K562 (cell line): Measurements from ENCODE around the gene HSF4.

ENCODE experiments used
- CTCF ChIP-seq, 3 experiments: IDR thresholded peaks in 2 of 3; conservative IDR thresholded peaks in 1 of 3; 2 replicates each; pipeline ENCODE4 v1.5.1; 2011 to 2012; ENCODE audit warnings: low read length in 3 of 3, mild to moderate bottlenecking in 3 of 3, control low read depth in 2 of 3, improper control_type of control experiment in 1 of 3, inconsistent platforms in 1 of 3, low read depth in 1 of 3, mixed read lengths in 1 of 3, moderate library complexity in 1 of 3; ENCODE audit not compliant: insufficient read depth in 2 of 3
- FIP1L1 ChIP-seq: fragments of 200-400 bp; formaldehyde crosslinking; IDR thresholded peaks from 2 replicates; pipeline ENCODE4 v1.6.1; 2018; ENCODE audit warnings: mild to moderate bottlenecking, low read depth, low read length; ENCODE audit not compliant: poor library complexity, severe bottlenecking
- POLR2A ChIP-seq: fragments of 450-650 bp; conservative IDR thresholded peaks from 2 replicates; pipeline ENCODE4 v1.6.1; 2016
- POLR2AphosphoS5 ChIP-seq: IDR thresholded peaks from 2 replicates; pipeline ENCODE4 v1.6.1; 2011; ENCODE audit warnings: mild to moderate bottlenecking, low read depth, low read length, moderate library complexity; ENCODE audit not compliant: control insufficient read depth, insufficient read depth
- RAD21 ChIP-seq, 2 experiments: fragments of 250-450 bp in 1 of 2; fragments of 450-650 bp in 1 of 2; sonication (Bioruptor Pico) in 1 of 2; formaldehyde crosslinking in 1 of 2; IDR thresholded peaks in 1 of 2; conservative IDR thresholded peaks in 1 of 2; 2 replicates each; pipeline versions ENCODE4 v1.4.0 to v1.8.0; 2020 to 2022; ENCODE audit warnings: mild to moderate bottlenecking in 2 of 2, moderate library complexity in 1 of 2
- REST ChIP-seq, 2 experiments: fragments of 450-650 bp; formaldehyde crosslinking in 1 of 2; IDR thresholded peaks; 2 replicates each; pipeline versions ENCODE4 v1.4.0 to v1.6.1; 2014 to 2020; ENCODE audit warnings: mild to moderate bottlenecking in 2 of 2, borderline replicate concordance in 1 of 2, low read depth in 1 of 2
- RNF2 ChIP-seq: sonication (generic); IDR thresholded peaks from 2 replicates; pipeline ENCODE4 v1.6.1; 2016
- SIN3A ChIP-seq, 2 experiments: fragments of 150-350 bp in 1 of 2; IDR thresholded peaks; 2 replicates each; pipeline ENCODE4 v1.6.1; 2011 to 2016; ENCODE audit warnings: borderline replicate concordance in 2 of 2, low read depth in 2 of 2, low read length in 2 of 2, mild to moderate bottlenecking in 2 of 2, moderate library complexity in 2 of 2; ENCODE audit not compliant: control insufficient read depth in 1 of 2
- UBTF ChIP-seq, 2 experiments: IDR thresholded peaks; 2 replicates each; pipeline ENCODE4 v1.6.1; 2012; ENCODE audit warnings: improper control_type of control experiment in 2 of 2, low read depth in 2 of 2, low read length in 2 of 2, borderline replicate concordance in 1 of 2
- ZNF175 ChIP-seq: fragments of 200-800 bp; sonication (Bioruptor generic); IDR thresholded peaks from 2 replicates; pipeline ENCODE4 v1.6.1; 2016; ENCODE audit warnings: low read depth, mild to moderate bottlenecking, missing genetic modification characterization, missing compliant biosample characterization

- TF ChIP-seq UBTF (IDR thresholded peaks at IDR 0.05; ENCODE audit: borderline replicate concordance in 1 of 2, low read depth in 2 of 2, low read length in 2 of 2) (no peak), RAD21 (CRISPR knock-in tag; conservative IDR thresholded peaks at IDR 0.05 in 1 of 2, IDR thresholded peaks at IDR 0.05 in 1 of 2) (no peak), REST (IDR thresholded peaks at IDR 0.05; ENCODE audit: borderline replicate concordance) (no peak), REST (CRISPR knock-in tag; IDR thresholded peaks at IDR 0.05; ENCODE audit: low read depth) (no peak), RNF2 (no peak), POLR2AphosphoS5 (no peak), SIN3A (IDR thresholded peaks at IDR 0.05; ENCODE audit: borderline replicate concordance in 2 of 2, control insufficient read depth in 1 of 2, low read depth in 2 of 2, low read length in 2 of 2) (no peak), POLR2A (no peak), CTCF (IDR thresholded peaks at IDR 0.05 in 2 of 3, conservative IDR thresholded peaks at IDR 0.05 in 1 of 3; ENCODE audit: insufficient read depth in 2 of 3, low read depth in 1 of 3, low read length in 3 of 3) (no peak), ZNF175 (no peak), FIP1L1 (no peak)
Measured at GRCh38 chr16:67196881-67197280, 32.3 kb downstream of the HSF4 start.
